Measurements from ENCODE around the gene PXK. TPM values are rescaled to one million over a fixed set of nuclear protein-coding genes. Genes with fewer than 3 reads are reported as not detected.
"Not testable (repeated sequence)": the region's sequence is repeated elsewhere in the genome, so short reads cannot be mapped to it uniquely, and the experiment has no call there.

PXK gene
- total RNA-seq = 10 to 100 TPM; 40.9 to 45.4 TPM

- ChIA-PET POLR2A (interaction anchor here (0.6 to 4.5 kb wide), 5 partner anchors 8 to 82 kb away, joined by 3 to 20 read pairs (median 5); partner anchors contain the start of genes HTD2 and RPP14), CTCF (interaction anchor here (0.6 to 6.8 kb wide), 7 partner anchors 14 to 199 kb away, joined by 3 to 43 read pairs (median 4); partner anchors contain the start of genes HTD2, KCTD6 and RPP14)
- Mint-ChIP-seq H3K4me3 (peak within 1 kb of the TSS; percentile 99), H3K9me3 (no peaks in the 10 kb centered on the region), H3K27me3 (no peaks in the 10 kb centered on the region), H3K4me1 (ENCODE audit: low read depth) (peaks cover 28% of the 10 kb centered on the region), H3K36me3 (peaks cover 9% of the 10 kb centered on the region), H3K27ac (peak within 1 kb of the TSS; percentile 82)
- intact Hi-C loops (cut with micrococcal nuclease) = loop anchor here (1.0 to 2.0 kb wide), 3 partner anchors 82 to 158 kb away; partner anchors contain the start of gene PDHB
- peak; percentile 86 for DNase-seq
Observed at GRCh38 chr3:58332575-58333188, at the start of gene PXK. TSS of gene PXK (plus strand) at chr3:58332892. CDS start at chr3:58332989, 97 bp downstream.

- DNase-seq = no peak
- no peaks in the 10 kb centered on the region for H3K27me3 Mint-ChIP-seq
- no peaks in the 10 kb centered on the region for H3K9me3 Mint-ChIP-seq
- intact Hi-C loops (cut with micrococcal nuclease) = no loop called here
- POLR2A ChIA-PET = interaction anchor here (0.7 kb wide), 1 partner anchor 270 kb away, joined by 3 read pairs; no protein-coding TSS in a partner anchor
- no peak overlapping the region for H3K27ac Mint-ChIP-seq
- no peak overlapping the region for H3K4me3 Mint-ChIP-seq
- CTCF ChIA-PET = interaction anchor here (1.2 kb wide), 1 partner anchor 21 kb away, joined by 4 read pairs; the partner anchor contains the start of genes HTD2 and RPP14
- peaks cover 10% of the 10 kb centered on the region for H3K36me3 Mint-ChIP-seq
- H3K4me1 Mint-ChIP-seq (ENCODE audit: low read depth) = no peaks in the 10 kb centered on the region
Observed at GRCh38 chr3:58285334-58285733, 47.4 kb upstream of the PXK start.

- ChIA-PET POLR2A (no interaction called here), CTCF (interaction anchor here (0.9 kb wide), 1 partner anchor 19 kb away, joined by 3 read pairs; the partner anchor contains the start of genes HTD2 and RPP14)
- intact Hi-C loops (cut with micrococcal nuclease) = no loop called here
- Mint-ChIP-seq H3K4me3 (no peak overlapping the region), H3K36me3 (peaks cover 8% of the 10 kb centered on the region), H3K9me3 (no peaks in the 10 kb centered on the region), H3K27me3 (no peaks in the 10 kb centered on the region), H3K4me1 (ENCODE audit: low read depth) (no peaks in the 10 kb centered on the region), H3K27ac (no peak overlapping the region)
- no peak for DNase-seq
Observed at GRCh38 chr3:58287354-58287753, 45.3 kb upstream of the PXK start.

GRCh38 chr3:58288011-58288728 is 44.5 kb upstream of the PXK start:
- Mint-ChIP-seq H3K27ac (no peak overlapping the region), H3K27me3 (no peaks in the 10 kb centered on the region), H3K4me1 (ENCODE audit: low read depth) (no peaks in the 10 kb centered on the region), H3K9me3 (no peaks in the 10 kb centered on the region), H3K4me3 (no peak overlapping the region), H3K36me3 (peaks cover 8% of the 10 kb centered on the region)
- ChIA-PET POLR2A (no interaction called here), CTCF (interaction anchor here (0.9 kb wide), 1 partner anchor 18 kb away, joined by 3 read pairs; the partner anchor contains the start of genes HTD2 and RPP14)
- DNase-seq = no peak
- intact Hi-C loops (cut with micrococcal nuclease) = no loop called here

- H3K36me3 Mint-ChIP-seq; H3K27me3 Mint-ChIP-seq; DNase-seq; POLR2A ChIA-PET; H3K4me1 Mint-ChIP-seq (ENCODE audit: low read depth); H3K27ac Mint-ChIP-seq; H3K4me3 Mint-ChIP-seq; CTCF ChIA-PET; intact Hi-C loops (cut with micrococcal nuclease); H3K9me3 Mint-ChIP-seq: not testable (repeated sequence)
Observed at GRCh38 chr3:58288964-58289613, 43.6 kb upstream of the PXK start.

- H3K36me3 Mint-ChIP-seq; H3K4me3 Mint-ChIP-seq; intact Hi-C loops (cut with micrococcal nuclease); H3K27me3 Mint-ChIP-seq; H3K4me1 Mint-ChIP-seq (ENCODE audit: low read depth); H3K27ac Mint-ChIP-seq; POLR2A ChIA-PET; H3K9me3 Mint-ChIP-seq; DNase-seq; CTCF ChIA-PET: not testable (repeated sequence)
Observed at GRCh38 chr3:58290446-58290845, 42.2 kb upstream of the PXK start.

GRCh38 chr3:58291671-58292338 is 40.9 kb upstream of the PXK start:
- CTCF ChIA-PET = interaction anchor here (0.8 kb wide), 1 partner anchor 283 kb away, joined by 4 read pairs; no protein-coding TSS in a partner anchor
- POLR2A ChIA-PET = no interaction called here
- Mint-ChIP-seq H3K27ac (no peak overlapping the region), H3K27me3 (no peaks in the 10 kb centered on the region), H3K4me3 (no peak overlapping the region), H3K4me1 (ENCODE audit: low read depth) (no peaks in the 10 kb centered on the region), H3K9me3 (peaks cover 4% of the 10 kb centered on the region), H3K36me3 (peaks cover 4% of the 10 kb centered on the region)
- intact Hi-C loops (cut with micrococcal nuclease) = no loop called here
- DNase-seq = no peak

GRCh38 chr3:58292866-58293265 is 39.8 kb upstream of the PXK start:
- POLR2A ChIA-PET = no interaction called here
- Mint-ChIP-seq H3K4me3 (no peak overlapping the region), H3K4me1 (ENCODE audit: low read depth) (no peaks in the 10 kb centered on the region), H3K36me3 (peaks cover 4% of the 10 kb centered on the region), H3K27me3 (no peaks in the 10 kb centered on the region), H3K9me3 (peaks cover 4% of the 10 kb centered on the region), H3K27ac (no peak overlapping the region)
- DNase-seq = no peak
- CTCF ChIA-PET = interaction anchor here (0.8 kb wide), 1 partner anchor 284 kb away, joined by 4 read pairs; no protein-coding TSS in a partner anchor
- intact Hi-C loops (cut with micrococcal nuclease) = no loop called here

GRCh38 chr3:58293516-58293915 is 39.2 kb upstream of the PXK start:
- no peak overlapping the region for H3K27ac Mint-ChIP-seq
- intact Hi-C loops (cut with micrococcal nuclease) = no loop called here
- POLR2A ChIA-PET = no interaction called here
- H3K4me1 Mint-ChIP-seq (ENCODE audit: low read depth) = no peaks in the 10 kb centered on the region
- peaks cover 6% of the 10 kb centered on the region for H3K27me3 Mint-ChIP-seq
- H3K36me3 Mint-ChIP-seq = peaks cover 4% of the 10 kb centered on the region
- CTCF ChIA-PET = interaction anchor here (1.0 kb wide), 1 partner anchor 13 kb away, joined by 4 read pairs; the partner anchor contains the start of genes HTD2 and RPP14
- H3K4me3 Mint-ChIP-seq = no peak overlapping the region
- no peak for DNase-seq
- H3K9me3 Mint-ChIP-seq = peaks cover 4% of the 10 kb centered on the region

GRCh38 chr3:58296269-58296668 is 36.4 kb upstream of the PXK start:
- DNase-seq = no peak
- Mint-ChIP-seq H3K4me3 (no peak overlapping the region), H3K4me1 (ENCODE audit: low read depth) (no peaks in the 10 kb centered on the region), H3K27me3 (peaks cover 14% of the 10 kb centered on the region), H3K27ac (no peak overlapping the region), H3K9me3 (peaks cover 4% of the 10 kb centered on the region), H3K36me3 (peaks cover 4% of the 10 kb centered on the region)
- CTCF ChIA-PET = interaction anchor here (1.7 kb wide), 1 partner anchor 10 kb away, joined by 7 read pairs; the partner anchor contains the start of genes HTD2 and RPP14
- intact Hi-C loops (cut with micrococcal nuclease) = no loop called here
- POLR2A ChIA-PET = no interaction called here

GRCh38 chr3:58296843-58297242 is 35.8 kb upstream of the PXK start:
- Mint-ChIP-seq H3K27me3 (peaks cover 19% of the 10 kb centered on the region), H3K9me3 (peaks cover 4% of the 10 kb centered on the region), H3K4me1 (ENCODE audit: low read depth) (no peaks in the 10 kb centered on the region), H3K36me3 (peaks cover 2% of the 10 kb centered on the region), H3K4me3 (no peak overlapping the region), H3K27ac (no peak overlapping the region)
- ChIA-PET CTCF (interaction anchor here (1.7 kb wide), 1 partner anchor 10 kb away, joined by 7 read pairs; the partner anchor contains the start of genes HTD2 and RPP14), POLR2A (no interaction called here)
- DNase-seq = no peak
- intact Hi-C loops (cut with micrococcal nuclease) = no loop called here
